AG10803 (cell line): Measurements from ENCODE around the gene LELP1.
A peak's percentile ranks its signal among the peaks of the same experiment; 100 is the strongest.
"Not testable (repeated sequence)": the region's sequence is repeated elsewhere in the genome, so short reads cannot be mapped to it uniquely, and the experiment has no call there.

ENCODE experiments used
- DNase-seq: peaks from one replicate; pipeline ENCODE4 v3.0.0; 2010; ENCODE audit warnings: low read depth
- H3K4me3 ChIP-seq: 2 replicates; pipeline ENCODE4 v1.5.1; 2011; ENCODE audit warnings: mild to moderate bottlenecking, low read length, control low read depth
- CTCF ChIP-seq: conservative IDR thresholded peaks from 2 replicates; pipeline ENCODE4 v1.5.1; 2011; ENCODE audit warnings: mild to moderate bottlenecking, low read length, control low read depth, inconsistent platforms

The LELP1 gene

GRCh38 chr1:153213519-153213918 lies 10.3 kb downstream of the LELP1 start:
- H3K4me3 ChIP-seq, result no peak overlapping the region
- TF ChIP-seq CTCF, result no peak
- no peak for DNase-seq

GRCh38 chr1:153217212-153217611 lies 14.0 kb downstream of the LELP1 start, which contains the start of gene PRR9:
Gene PRR9, plus strand, starts transcription at chr1:153217584. Its CDS starts 561 bp downstream, at chr1:153218145.
- DNase-seq, result peak; percentile 3
- H3K4me3 ChIP-seq, result no peak within 1 kb of the TSS
- TF ChIP-seq CTCF, result no peak

GRCh38 chr1:153217744-153218416 lies 14.7 kb downstream of the LELP1 start:
- H3K4me3 ChIP-seq, result no peak overlapping the region

GRCh38 chr1:153220606-153221303 lies 17.5 kb downstream of the LELP1 start:
- DNase-seq, result no peak
- no peak for TF ChIP-seq CTCF
- no peak overlapping the region for H3K4me3 ChIP-seq

More at GRCh38 chr1:153217744-153218416, 14.7 kb downstream of the LELP1 start:
- DNase-seq, result no peak
- TF ChIP-seq CTCF, result no peak

- not testable (repeated sequence) for H3K4me3 ChIP-seq
- DNase-seq, result peak; percentile 49
- peak; percentile 60 for TF ChIP-seq CTCF
These were observed 20.0 kb downstream of the LELP1 start for GRCh38 chr1:153223040-153223891.

GRCh38 chr1:153227810-153228209 lies 24.6 kb downstream of the LELP1 start:
- no peak for TF ChIP-seq CTCF
- no peak overlapping the region for H3K4me3 ChIP-seq
- DNase-seq, result no peak
